Left colon (tissue), 2 donors: ENCODE results near the gene MIAT. TPM values are rescaled to one million over a fixed set of nuclear protein-coding genes. Genes with fewer than 3 reads are reported as not detected.
"Not testable (repeated sequence)": the region's sequence is repeated elsewhere in the genome, so short reads cannot be mapped to it uniquely, and the experiment has no call there.

Source experiments
- ATAC-seq: fragments of 200-7000 bp; cut with Tn5 transposase; one replicate; pipeline ENCODE4 v1.9.1; 2020; ENCODE audit warnings: mild to moderate bottlenecking, moderate library complexity
- DNase-seq, 2 donors: peaks; one replicate each; pipeline ENCODE4 v3.0.0-alpha.2; 2020
- intact Hi-C, 2 donors: fragments of 100-400 bp; cut with DNase I in 1 of 2; cut with micrococcal nuclease in 1 of 2; formaldehyde crosslinking; loops; one replicate each; pipeline versions ENCODE4 v1.11.2 to v1.14.0; 2022; cut with DNase I, micrococcal nuclease
- total RNA-seq, 2 donors: library from RNA; stranded (reverse); fragmentation: NEBNext Ultra II Directional; extraction: Animal tissue kit (Norgen Biotek cat#: 25700); gene quantifications; one replicate each; pipeline ENCODE4 v1.2.1, GENCODE V29; 2021
- donor health status: DM: no; HTN: no; CAD: no.
- donor health status: DM: yes; HTN: yes; CAD: no.

The MIAT gene
- total RNA-seq, 2 donors from 2014 or later, result 2.2 to 2.9 TPM

DNA sequence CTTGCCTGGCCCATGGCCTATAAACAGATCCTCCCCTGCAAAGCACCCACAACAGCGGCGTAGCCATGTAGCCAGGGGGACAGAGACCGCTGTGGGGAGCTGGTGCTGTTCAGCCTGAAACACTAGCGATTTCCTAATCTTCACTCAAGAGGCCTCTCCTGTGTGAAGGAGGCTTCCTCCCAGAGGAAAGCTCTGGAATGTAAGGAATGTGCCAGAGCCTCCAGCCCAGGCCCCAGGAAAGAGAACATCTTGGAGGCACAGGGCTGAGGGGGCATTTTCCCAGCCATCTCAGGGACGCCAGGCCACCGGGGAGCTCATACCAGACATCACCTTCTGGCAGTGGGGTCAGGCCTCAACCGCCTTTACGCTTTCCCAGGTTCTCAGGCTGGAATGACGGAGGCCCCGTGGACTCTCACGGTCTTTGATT lies 24.0 kb downstream of the MIAT start:
- no peak for ATAC-seq
- no peak for DNase-seq
- intact Hi-C loops, result no loop called here

DNA sequence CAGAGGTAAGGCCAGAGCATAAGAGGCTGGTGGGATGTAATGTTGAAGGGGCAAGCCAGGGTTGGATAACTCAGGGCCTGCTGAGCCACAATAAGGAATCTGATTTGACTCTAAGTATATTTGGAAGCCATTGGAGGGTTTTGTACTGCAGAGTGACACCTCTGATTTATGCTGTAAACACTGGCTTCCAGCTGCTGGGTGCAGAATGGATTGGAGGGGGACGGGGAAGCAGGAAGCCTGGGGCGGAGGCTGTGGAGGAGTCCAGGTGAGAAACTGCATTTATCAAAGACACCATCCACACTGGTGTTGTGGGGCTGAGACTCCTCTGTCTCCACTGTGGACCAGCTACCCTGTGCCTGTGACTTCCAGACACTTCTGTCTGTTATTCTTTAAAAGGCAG lies 26.8 kb downstream of the MIAT start:
- intact Hi-C loops, result no loop called here
- ATAC-seq (no peak), DNase-seq (no peak)

DNA sequence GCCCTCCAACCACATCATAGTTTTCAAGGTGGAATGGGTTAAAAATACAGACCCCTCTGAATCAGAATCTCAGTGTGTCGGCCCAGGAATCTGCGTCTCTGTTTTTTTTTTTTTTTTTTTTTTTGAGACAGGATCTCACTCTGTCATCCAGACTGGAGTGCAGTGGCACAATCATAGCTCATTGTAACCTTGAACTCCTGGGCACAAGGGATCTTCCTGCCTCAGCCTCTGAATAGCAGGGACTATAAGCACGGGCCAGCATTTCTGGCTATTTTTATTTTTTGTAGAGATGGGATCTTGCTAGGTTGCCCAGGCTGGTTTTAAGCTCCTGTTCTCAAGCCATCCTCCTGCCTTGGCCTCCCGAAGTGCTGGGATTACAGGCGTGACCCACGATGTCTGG lies 28.2 kb downstream of the MIAT start:
- intact Hi-C loops, result no loop called here
- ATAC-seq (no peak), DNase-seq (no peak)

DNA sequence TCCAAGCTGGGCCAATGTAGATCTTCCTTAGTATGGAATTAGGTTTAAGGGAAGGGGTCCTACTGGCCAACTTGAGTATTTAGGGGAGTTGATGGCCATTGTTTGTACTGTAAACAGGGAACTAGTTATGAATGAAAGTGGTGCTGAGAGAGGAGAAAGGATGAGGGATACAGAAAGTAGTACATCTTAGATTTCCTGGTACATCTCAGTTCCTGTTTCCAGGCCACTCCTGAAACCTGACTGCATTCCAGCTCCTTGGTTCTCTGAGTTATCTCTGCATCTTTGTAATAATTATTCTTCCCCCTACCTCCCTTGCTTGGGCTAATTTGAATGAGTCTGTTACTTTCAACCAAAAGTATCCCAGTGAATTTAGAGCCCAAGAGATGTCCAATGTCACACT lies 30.1 kb downstream of the MIAT start:
- DNase-seq (no peak), ATAC-seq (no peak)
- intact Hi-C loops, result no loop called here

DNA sequence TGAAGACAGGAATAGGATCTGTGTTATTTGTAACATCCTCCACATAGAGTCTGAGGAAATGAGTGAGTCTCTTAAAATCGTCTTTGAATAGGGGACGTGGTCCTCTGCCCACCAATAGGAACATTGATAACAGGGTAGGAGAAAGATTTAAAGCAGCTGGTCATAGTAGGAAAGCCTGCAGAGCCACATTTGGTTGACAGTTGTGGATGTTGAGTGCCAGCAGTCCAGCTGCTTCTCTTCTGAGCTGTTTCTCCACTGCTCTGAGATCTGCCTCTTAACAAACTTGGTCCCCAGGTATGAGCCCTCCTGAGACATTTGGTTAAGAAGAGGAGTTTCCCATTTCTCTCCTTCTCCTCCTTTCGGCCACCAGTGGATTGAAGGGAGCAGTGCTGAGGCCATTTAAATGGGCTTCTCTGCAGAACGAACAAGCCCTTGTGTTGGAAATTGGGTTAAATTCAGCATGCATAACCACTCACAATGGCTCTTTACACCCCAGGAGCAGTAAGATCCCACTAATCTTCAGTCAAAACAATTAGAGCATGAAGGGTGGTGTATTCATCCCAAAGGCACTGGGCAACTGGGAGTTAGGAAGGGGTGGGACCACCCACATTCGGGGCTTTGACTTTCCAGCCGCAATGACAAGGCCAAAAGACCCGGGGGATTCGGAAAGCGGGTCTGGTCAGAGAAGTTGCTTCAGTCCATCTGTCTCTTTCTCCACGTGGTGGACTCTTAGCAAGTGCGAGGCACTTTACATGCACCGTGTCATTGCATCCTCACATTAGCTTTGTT lies 32.3 kb downstream of the MIAT start:
- no peak for ATAC-seq

DNA sequence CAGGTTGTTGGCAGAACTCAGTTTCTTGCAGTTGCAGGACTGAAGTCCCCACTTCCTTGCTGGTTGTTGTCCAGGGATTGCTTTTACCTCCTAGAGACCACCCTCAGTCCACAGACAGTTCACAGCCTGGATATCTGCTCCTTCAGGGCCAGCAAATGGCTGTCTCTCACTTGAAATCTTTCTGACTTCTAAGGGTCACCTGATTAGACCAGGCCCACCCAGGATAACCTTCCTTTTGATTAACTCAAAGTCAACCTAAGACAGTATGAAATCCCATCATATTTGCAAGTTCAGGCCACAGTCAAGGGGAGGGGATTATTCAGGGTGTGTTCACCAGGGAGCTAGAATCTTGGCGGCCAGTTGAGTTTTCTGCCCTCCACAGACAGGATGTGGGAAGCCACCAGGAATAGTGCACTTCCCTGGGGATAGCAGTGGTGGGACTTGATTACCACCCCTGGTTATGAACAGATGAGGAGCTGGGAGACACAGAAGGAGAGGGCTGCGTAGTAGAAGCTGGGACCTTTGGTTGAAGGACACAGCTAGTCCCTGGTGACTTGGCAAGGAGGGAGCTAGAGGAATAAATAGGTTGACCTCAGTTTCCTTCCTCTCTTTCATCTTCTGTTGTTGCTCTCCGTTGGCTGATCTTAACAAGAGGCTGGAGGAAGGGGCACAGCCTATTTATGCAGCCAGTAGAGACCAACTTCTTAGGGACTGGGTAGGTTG lies 33.4 kb downstream of the MIAT start:
- intact Hi-C loops, result no loop called here
- no peak for ATAC-seq
- no peak for DNase-seq

More for the DNA sequence above, 32.3 kb downstream of the MIAT start:
- intact Hi-C loops, result no loop called here
- DNase-seq, result no peak

DNA sequence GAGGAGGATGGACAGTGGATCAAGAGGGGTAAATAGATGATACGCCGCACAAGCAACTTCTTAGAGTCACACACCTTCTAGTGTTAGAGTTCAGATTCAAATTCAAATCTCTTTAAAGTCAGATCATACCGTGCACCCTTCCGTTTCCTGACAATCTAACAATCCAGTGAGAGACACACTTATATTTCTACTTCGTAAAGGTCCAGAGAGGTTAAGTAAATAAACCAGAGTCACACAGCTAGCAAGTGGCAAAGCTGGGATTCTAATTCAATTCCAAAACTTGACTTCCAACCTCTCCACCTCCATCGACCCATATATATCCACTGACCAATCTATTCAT lies 34.0 kb downstream of the MIAT start:
- intact Hi-C loops, result no loop called here
- ATAC-seq, result no peak

DNA sequence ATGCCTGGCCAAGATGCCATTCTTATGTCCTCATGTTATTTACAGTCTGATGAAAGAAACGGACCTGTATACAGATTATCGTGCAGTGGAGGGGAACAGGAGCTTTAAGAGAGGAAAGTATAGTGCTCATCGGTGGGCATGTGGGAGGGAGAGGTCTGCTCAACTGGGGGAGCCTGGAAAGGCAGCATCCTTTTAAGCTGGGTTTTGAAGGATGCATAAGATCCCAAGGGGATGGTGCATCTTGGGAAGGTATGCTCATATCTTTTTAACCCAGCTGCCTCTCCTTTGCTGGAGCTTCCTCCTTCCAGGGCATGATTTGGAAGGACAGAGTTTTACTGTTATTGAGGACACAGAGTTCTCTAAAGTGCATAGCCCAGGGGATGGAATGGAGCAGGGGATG lies 34.8 kb downstream of the MIAT start:
- ATAC-seq (no peak), DNase-seq (no peak)
- intact Hi-C loops, result no loop called here

More for the DNA sequence above, 34.0 kb downstream of the MIAT start:
- DNase-seq, result no peak

DNA sequence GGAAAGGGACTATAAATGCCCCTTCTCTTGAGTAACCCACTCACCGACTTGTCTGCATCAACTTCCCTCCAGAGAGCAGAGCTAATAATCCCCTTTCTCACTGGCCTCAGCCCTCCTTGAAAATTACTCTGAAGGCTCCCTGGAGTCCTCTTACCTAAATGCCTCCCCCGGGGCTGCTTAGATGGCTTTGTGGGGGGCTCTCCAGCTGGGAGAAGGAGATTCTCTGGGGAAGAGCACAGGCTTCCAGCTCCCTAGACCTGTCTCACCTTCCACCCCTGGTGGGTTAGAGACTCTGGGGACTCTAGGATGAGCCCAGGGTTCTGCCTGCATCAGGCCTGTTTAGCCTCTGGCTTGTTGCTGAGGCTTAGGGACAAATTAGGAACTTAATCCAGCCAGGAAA lies 39.8 kb downstream of the MIAT start:
- ATAC-seq, result no peak
- intact Hi-C loops, result no loop called here
- no peak for DNase-seq

DNA sequence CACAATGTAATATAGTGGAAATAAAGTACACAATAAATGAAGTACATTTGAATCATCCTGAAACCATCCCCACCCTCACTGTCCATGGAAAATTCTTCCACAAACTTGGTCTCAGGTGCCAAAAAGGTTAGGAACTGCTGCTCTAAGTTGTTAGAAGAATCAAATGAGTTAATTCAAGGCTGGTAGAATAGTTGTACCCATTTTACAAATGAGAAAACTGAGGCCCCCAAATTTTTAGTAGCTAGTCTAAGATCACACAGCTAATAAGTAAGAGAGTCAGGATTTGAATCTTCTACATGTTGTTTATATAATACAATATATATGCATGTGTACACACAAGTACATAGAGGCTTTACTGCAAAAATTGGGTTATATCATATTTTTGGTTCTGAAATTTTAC lies 43.1 kb downstream of the MIAT start:
- DNase-seq (no peak), ATAC-seq (no peak)
- intact Hi-C loops, result no loop called here

DNA sequence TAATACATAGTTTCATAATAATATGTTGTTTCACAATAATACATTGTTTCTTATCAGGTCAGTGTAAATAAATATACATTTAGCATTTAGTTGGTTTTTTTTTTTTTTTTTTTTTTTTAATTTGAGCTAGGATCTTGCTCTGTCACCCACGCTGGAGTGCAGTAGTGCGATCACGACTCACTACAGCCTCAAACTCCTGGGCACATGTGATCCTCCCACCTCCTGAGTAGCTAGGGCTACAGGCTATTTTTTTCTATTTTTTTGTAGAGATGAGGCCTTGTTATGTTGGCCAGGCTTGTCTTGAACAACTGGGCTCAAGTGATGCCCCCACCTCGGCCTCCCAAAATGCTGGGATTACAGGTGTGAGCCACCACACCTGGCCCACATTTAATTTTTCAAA lies 43.5 kb downstream of the MIAT start:
- DNase-seq (no peak), ATAC-seq (no peak)
- intact Hi-C loops, result no loop called here

DNA sequence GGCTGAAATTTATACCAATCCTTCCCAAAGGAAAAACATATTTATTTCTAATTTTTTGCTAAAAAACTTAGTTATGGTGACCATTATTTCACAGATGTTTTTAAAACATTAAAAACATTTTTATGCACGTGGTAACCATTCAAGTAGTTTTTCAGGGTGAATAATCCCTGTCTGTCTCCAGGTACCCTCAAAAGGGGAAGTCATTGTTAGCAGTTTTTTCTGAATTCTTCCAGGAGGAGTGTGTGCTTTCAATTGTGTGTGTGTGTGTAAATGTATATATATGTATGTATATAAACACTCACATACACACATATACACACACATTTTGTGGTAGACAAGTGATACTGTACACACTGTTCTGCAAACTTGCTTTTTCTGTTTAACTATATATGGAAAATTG lies 43.9 kb downstream of the MIAT start:
- ATAC-seq (no peak), DNase-seq (no peak)
- intact Hi-C loops, result no loop called here

DNA sequence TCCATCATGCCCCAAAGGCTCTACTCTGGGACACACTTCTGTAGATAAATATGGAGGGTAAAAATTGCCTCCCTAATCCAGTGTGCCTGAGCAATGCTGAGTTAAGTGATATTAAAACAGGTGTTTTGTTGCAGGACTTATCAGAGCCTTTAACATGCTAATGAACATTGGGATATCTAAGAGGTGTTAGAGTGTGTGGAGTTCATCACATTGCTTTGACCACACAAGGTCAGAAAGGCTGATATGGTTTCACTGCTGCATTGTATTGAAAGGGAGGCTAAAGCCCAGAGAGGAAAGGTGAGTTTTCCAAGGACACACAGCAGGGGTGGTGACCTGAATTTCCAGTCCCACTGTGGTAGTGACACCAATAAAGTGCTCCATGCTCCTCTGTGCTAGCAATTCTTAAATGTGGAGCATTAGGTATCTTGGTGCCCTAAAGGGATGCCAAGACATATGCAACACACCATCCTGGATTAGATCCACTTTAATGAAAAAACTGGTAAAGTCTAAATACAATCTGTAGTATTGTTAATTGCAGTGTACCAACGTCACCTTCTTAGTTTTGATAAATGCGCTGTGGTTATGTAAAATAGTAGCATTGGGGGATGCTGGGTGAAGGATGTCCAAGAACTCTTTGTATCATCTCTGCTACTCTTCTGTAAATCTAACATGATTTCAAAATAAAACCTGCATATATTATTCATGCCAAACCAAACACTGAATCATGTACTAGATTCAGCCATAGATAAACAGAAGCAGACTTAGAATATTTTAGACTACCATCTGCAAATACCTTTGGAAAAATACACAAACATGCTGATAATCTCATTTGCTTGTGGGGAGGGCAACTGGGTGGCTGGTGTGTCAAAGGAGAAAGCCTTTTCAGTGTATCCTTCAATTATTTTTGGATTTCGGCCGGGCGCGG lies 45.8 kb downstream of the MIAT start:
- DNase-seq, result no peak
- intact Hi-C loops, result no loop called here
- no peak for ATAC-seq

DNA sequence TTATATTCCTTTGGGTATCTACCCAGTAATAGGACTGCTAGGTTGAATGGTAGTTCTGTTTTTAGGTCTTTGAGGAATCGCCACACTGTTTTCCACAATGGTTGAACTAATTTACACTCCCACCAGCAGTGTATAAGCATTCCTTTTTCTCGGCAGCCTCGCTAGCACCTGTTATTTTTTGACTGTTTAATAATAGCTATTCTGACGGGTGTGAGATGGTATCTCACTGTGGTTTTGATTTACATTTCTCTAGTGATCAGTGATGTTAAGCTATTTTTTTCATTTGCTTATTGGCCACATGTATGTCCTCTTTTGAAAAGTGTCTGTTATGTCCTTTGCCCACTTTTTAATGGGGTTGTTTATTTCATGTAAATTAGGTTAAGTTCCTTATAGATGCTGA lies 48.0 kb downstream of the MIAT start:
- DNase-seq, intact Hi-C loops, ATAC-seq: not testable (repeated sequence)

DNA sequence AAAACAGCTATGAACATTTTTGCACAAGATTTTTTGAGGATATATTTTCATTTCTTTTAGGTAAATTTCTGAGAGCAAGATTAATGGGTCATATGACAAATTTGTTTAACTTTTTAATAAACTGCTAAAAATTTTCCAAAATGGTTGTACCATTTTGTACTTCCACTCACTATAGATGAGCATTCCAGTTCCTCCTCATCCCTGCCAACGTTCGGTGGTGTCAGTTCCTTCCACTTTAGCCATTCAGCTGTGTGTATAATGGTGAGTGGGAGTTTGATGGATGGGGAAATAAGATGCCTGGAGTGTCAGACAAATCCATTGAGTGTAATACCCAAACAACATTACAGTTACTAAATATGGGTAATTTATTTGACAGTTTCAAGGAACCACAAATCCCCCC lies 49.7 kb downstream of the MIAT start:
- intact Hi-C loops, result no loop called here
- no peak for DNase-seq
- no peak for ATAC-seq

DNA sequence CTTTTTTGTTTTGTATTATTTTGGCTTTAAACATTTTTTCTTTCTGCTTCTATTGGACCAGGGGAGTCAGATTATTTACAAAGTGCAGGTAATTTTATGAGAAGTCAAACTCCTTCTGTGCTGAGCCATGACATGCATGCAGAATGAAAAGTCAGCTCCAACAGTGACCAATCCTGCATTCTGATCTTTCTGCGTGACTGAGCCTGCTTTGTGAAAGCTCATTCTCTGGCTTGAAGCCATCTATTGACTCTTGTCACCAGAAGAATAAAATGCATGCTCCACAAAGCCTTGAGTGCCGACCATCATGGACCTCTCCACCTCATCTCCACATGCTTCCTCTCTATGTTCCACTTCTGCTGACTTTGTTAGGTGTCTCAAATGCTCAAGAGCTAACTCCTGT lies 50.2 kb downstream of the MIAT start:
- no peak for ATAC-seq
- no peak for DNase-seq
- intact Hi-C loops, result no loop called here

DNA sequence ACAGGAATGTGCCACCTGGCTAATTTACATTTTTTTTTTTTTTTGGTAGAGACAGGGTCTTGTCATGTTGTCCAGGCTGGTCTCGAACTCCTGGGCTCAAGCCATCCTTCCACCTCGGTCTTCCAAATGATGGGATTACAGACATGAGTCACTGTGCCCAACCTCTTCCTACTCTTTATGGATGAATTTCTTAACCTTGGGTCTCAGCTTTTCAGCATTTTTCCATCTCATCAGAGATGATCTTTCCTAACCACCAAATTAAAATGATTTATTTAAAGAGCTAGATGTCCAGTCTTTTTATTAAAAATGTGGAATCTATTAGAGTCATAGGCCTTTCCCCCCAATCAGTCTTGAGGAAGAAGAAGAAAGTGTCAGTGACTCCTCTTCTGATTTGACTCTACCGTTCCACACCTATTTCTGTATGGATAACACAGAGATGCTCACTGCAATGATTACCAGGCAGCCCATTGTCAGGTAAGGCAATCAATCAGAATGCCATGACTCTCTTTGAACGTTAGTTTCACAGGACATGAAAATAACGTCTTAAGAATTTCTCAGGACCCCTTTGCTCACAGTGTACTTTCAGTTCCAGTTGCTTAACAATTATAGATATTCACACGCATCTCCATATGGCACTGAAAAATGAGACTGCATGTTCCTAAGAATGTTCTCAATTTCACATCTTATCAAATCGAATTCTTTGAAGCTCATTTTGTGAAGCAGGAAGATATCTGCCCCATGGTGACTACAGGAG lies 51.0 kb downstream of the MIAT start:
- ATAC-seq (no peak), DNase-seq (no peak)
- intact Hi-C loops, result no loop called here

DNA sequence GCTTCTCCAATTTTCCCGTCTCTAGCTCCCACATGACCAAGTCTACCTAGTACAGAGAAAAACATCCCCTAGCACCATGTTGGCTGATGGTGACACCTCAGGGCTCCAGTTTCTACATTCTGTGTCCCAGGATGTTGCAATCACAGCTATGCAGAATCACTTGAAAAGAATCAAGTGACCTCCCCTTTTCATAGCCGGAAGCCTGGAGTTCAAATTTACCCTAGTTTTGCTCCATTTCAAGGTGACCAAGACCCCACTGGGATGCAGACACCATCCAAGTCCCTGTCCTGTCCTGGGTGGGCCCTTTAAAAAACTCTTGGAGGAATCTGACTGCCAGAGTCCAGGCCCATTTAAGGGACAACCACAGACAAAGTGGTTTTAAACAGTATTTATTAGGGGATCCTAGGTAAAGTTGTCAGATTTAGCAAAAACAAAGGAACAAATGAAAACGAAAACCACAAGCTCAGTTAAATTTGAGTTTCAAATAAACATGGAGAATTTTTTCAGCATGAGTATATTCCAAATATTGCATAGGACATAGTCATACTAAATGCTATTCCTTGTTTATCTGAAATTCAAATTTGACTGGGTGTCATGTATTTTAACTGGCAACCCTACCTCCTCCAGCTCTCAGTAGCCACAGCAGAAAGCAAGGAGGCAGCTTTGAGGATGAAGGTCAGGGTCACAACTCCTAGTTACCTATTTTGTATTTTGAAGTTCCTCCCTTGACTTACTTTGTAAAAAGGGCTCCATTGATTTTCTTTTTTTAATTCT lies 52.4 kb downstream of the MIAT start:
- intact Hi-C loops, result no loop called here
- ATAC-seq, result no peak

More for the DNA sequence above, 52.4 kb downstream of the MIAT start:
- DNase-seq, result no peak
